GM19397 (cell line): ENCODE results near the gene GPR3.
"Not testable (repeated sequence)": the region's sequence is repeated elsewhere in the genome, so short reads cannot be mapped to it uniquely, and the experiment has no call there.

Experiments used
- ATAC-seq: cut with Tn5 transposase; IDR thresholded peaks from one replicate; pipeline ENCODE4 v1.9.1; 2021; ENCODE audit warnings: mild to moderate bottlenecking, moderate library complexity; ENCODE audit not compliant: unreplicated experiment

The GPR3 gene

GRCh38 chr1:27398405-27399149 is 6.2 kb downstream of the GPR3 start:
- ATAC-seq, result no peak

GRCh38 chr1:27399251-27400025 is 7.0 kb downstream of the GPR3 start:
- ATAC-seq, result no peak

GRCh38 chr1:27400082-27400962 is 7.9 kb downstream of the GPR3 start:
- no peak for ATAC-seq

- no peak for ATAC-seq
Measured at GRCh38 chr1:27400963-27401341, 8.5 kb downstream of the GPR3 start.

GRCh38 chr1:27402349-27402754 is 9.9 kb downstream of the GPR3 start:
- no peak for ATAC-seq

GRCh38 chr1:27403065-27403726 is 10.8 kb downstream of the GPR3 start:
- no peak for ATAC-seq

GRCh38 chr1:27403931-27404330 is 11.5 kb downstream of the GPR3 start:
- ATAC-seq, result no peak

GRCh38 chr1:27405074-27405473 is 12.7 kb downstream of the GPR3 start:
- ATAC-seq, result no peak

- ATAC-seq, result not testable (repeated sequence)
Measured at GRCh38 chr1:27405598-27406361, 13.4 kb downstream of the GPR3 start.

GRCh38 chr1:27406362-27406680 is 13.9 kb downstream of the GPR3 start:
- ATAC-seq, result no peak

- not testable (repeated sequence) for ATAC-seq
Measured at GRCh38 chr1:27406791-27407190, 14.4 kb downstream of the GPR3 start.

- ATAC-seq, result no peak
Measured at GRCh38 chr1:27408151-27408550, 15.7 kb downstream of the GPR3 start.

- ATAC-seq, result no peak
Measured at GRCh38 chr1:27409669-27410068, 17.2 kb downstream of the GPR3 start.

GRCh38 chr1:27410709-27411108 is 18.3 kb downstream of the GPR3 start:
- no peak for ATAC-seq

GRCh38 chr1:27412502-27412901 is 20.1 kb downstream of the GPR3 start:
- ATAC-seq, result no peak

GRCh38 chr1:27413004-27413403 is 20.6 kb downstream of the GPR3 start:
- no peak for ATAC-seq

- ATAC-seq, result no peak
Measured at GRCh38 chr1:27414091-27414490, 21.7 kb downstream of the GPR3 start.

- ATAC-seq, result no peak
Measured at GRCh38 chr1:27416387-27417111, 24.1 kb downstream of the GPR3 start.

GRCh38 chr1:27417713-27418112 is 25.3 kb downstream of the GPR3 start:
- ATAC-seq, result no peak
